ENCODE measurements around the gene ABCB4. TPM values are rescaled to one million over a fixed set of nuclear protein-coding genes. Genes with fewer than 3 reads are reported as not detected.

ABCB4 gene
- total RNA-seq (under 1 TPM; 0.12 to 0.69 (median 0.22) TPM), polyA plus RNA-seq (1 to 10 TPM in 1 of 2 donors, under 1 TPM in 1; 0.11 to 2.1 TPM)

DNA sequence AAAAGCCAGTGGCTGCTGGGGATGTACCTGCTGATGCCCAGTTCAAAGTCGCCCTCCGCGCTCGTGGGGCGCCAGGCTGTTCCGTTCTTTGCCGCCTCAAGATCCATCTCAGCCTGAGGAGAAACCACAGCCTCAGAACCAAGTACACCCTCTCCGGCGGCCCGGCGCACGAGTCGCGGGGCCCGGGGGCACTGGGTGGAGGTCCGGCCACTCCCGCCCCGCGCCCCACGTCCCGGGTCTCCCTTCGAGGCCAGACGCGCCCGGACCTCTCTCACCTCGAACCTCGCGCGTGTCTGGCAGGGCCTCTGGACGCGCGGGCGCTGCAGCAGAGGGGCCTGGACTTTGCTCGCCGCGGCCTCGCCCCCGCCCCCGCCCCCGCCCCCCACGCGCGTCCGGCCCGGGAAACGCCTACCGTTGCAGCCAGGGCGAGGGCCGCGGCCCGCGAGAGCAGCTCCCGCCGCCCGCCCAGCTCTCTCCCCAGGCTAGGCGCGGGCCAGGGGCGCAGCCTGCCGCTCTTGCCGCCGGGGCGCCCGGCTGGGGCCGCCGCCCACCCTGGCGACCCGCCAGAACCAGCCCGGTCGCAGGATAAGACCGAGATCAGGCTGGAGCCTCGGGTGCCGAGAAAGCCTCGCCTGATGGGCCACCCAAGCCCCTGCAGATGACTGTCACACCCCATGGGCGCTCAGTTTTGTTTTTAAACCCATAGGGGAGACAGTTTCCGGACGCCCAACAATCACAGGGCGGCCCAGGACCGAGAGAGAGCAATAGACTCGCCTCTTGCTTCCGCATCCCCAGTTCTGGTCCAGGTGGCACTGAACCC is at the start of gene ABCB4:
ABCB4 (minus strand) TSS at position 322 of the 820 bp plus-strand sequence; CDS start at position 107, 215 bp downstream.
- FAIRE-seq, result no peak
- TF ChIP-seq, protein P1, sequence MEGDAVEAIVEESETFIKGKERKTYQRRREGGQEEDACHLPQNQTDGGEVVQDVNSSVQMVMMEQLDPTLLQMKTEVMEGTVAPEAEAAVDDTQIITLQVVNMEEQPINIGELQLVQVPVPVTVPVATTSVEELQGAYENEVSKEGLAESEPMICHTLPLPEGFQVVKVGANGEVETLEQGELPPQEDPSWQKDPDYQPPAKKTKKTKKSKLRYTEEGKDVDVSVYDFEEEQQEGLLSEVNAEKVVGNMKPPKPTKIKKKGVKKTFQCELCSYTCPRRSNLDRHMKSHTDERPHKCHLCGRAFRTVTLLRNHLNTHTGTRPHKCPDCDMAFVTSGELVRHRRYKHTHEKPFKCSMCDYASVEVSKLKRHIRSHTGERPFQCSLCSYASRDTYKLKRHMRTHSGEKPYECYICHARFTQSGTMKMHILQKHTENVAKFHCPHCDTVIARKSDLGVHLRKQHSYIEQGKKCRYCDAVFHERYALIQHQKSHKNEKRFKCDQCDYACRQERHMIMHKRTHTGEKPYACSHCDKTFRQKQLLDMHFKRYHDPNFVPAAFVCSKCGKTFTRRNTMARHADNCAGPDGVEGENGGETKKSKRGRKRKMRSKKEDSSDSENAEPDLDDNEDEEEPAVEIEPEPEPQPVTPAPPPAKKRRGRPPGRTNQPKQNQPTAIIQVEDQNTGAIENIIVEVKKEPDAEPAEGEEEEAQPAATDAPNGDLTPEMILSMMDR (IDR thresholded peaks at IDR 0.05), result no peak
- intact Hi-C loops (cut with DNase I), result no loop called here
- WGBS, 2 donors, result 4 to 9% methylated on average over 44 to 80 of the region's 80 CpGs
- H3K27me3 ChIP-seq, result peaks cover 0 to 8% (median 0%) of the 10 kb centered on the region in 4 donors
- H3K36me3 ChIP-seq, result no peaks in the 10 kb centered on the region
- H3K9me3 ChIP-seq, result no peaks in the 10 kb centered on the region
- peak; percentile 52 to 74 (median 66) for ATAC-seq
- H3K4me1 ChIP-seq, result peaks cover 0 to 5% (median 0%) of the 10 kb centered on the region in 3 donors
- no peak within 1 kb of the TSS for H3K27ac ChIP-seq
- peak in 4 of 6 donors; percentile 11 to 66 (median 44) for DNase-seq
- peak within 1 kb of the TSS; percentile 11 to 56 (median 25) for H3K4me3 ChIP-seq

DNA sequence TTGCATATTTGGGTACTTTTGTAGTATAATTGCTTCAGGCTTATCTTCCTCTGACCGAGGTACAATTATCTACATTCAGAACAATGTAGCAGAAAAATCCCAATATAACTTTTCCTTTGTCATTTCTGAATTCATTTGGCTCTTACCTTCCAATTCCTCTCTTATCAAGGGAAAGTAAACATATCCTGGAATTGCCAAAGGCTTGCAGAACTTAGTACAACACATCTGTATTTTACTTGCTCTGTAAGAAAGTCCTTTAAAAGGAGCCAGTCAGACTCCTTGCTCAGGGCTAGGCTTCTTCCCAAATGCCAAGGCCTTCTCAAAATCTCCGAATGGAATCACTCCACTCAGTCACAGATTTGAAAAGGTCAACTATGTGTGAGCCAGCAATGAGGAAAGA is 43.3 kb upstream of the ABCB4 start:
- DNase-seq (no peak), FAIRE-seq (no peak), ATAC-seq (peak in 1 of 4 donors; percentile 36)
- H3K36me3 ChIP-seq, result no peaks in the 10 kb centered on the region
- H3K4me3 ChIP-seq, result no peak overlapping the region
- H3K27ac ChIP-seq, result no peak overlapping the region
- no peaks in the 10 kb centered on the region for H3K4me1 ChIP-seq
- intact Hi-C loops (cut with DNase I), result no loop called here
- 7 to 12% methylated on average over 2 of the region's 2 CpGs for WGBS, 2 donors
- TF ChIP-seq, protein P1 (IDR thresholded peaks at IDR 0.05), result no peak
- no peaks in the 10 kb centered on the region for H3K9me3 ChIP-seq
- H3K27me3 ChIP-seq, result no peaks in the 10 kb centered on the region

DNA sequence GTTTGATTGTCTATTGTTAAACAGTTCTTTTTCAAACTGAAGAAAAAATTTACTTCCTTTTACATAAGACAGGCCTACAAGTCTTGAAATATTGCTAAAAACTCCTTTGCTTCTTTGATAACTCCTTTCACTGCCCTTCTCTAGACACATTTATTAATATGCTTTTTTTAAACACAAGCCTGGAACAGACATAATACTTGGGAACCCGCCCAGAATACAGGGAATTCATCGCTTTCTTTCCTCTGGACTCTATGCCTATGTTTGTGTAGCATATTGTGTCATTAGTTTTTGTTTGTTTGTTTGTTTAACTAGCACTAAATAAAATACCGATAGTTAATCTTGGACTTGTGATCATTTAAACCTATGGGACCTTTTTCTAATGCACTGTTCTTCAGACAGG is 42.4 kb upstream of the ABCB4 start:
- no peak overlapping the region for H3K27ac ChIP-seq
- TF ChIP-seq, protein P1 (IDR thresholded peaks at IDR 0.05), result no peak
- H3K9me3 ChIP-seq, result no peaks in the 10 kb centered on the region
- intact Hi-C loops (cut with DNase I), result no loop called here
- ATAC-seq (no peak), FAIRE-seq (no peak), DNase-seq (no peak)
- no peaks in the 10 kb centered on the region for H3K27me3 ChIP-seq
- H3K36me3 ChIP-seq, result no peaks in the 10 kb centered on the region
- H3K4me1 ChIP-seq, result no peaks in the 10 kb centered on the region
- H3K4me3 ChIP-seq, result no peak overlapping the region
- 70 to 80% methylated on average over 3 of the region's 3 CpGs for WGBS, 2 donors

DNA sequence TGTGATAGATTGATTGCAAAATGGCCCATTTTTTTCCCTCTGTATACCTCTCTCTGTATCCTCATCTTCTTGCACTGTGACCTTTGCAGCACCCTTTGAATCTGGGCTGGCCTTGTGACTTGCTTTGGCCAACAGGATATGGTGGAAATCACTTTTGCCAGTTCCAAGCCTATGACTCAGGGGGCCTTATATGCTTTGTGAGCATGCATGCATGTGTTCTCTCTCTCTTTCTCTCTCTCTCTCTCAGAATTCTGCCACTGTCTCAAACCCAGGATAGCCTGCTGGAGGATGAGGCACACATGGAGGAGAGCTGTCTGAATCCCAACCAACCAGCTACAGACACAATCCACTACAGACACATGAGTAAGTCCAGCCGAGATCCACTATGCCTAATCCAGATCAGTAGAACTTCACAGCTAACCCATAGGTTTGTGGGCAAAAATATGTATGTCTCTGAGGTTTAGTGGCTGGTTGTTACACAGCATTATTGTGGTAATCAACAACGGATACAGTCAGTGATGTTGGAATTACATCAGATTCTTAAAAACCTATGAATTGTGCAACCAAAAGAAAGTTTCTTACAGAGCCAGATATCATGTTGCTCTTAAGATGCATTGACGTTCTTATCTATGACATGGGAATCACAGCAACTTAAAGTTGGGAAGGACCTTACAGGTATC is 41.8 kb upstream of the ABCB4 start:
- Histone ChIP-seq H3K4me1 (no peaks in the 10 kb centered on the region), H3K27ac (no peak overlapping the region), H3K27me3 (no peaks in the 10 kb centered on the region), H3K9me3 (no peaks in the 10 kb centered on the region), H3K4me3 (no peak overlapping the region), H3K36me3 (no peaks in the 10 kb centered on the region)
- WGBS, 2 donors, result 64 to 75% methylated on average over 3 of the region's 3 CpGs
- DNase-seq, result no peak
- intact Hi-C loops (cut with DNase I), result no loop called here
- no peak for ATAC-seq
- TF ChIP-seq, protein P1 (IDR thresholded peaks at IDR 0.05), result no peak
- no peak for FAIRE-seq
